NT2/D1 (cell line): Measurements from ENCODE around the gene PPFIBP1.
"Not testable (repeated sequence)": the region's sequence is repeated elsewhere in the genome, so short reads cannot be mapped to it uniquely, and the experiment has no call there.

ENCODE experiments used
- DNase-seq: peaks from one replicate; pipeline ENCODE4 v3.0.0-alpha.2; 2011; ENCODE audit warnings: low read depth, low spot score
- H3K27me3 ChIP-seq: 2 replicates; pipeline ENCODE4 v1.6.0; 2011; ENCODE audit warnings: mild to moderate bottlenecking; ENCODE audit not compliant: insufficient read length, insufficient read depth
- H3K36me3 ChIP-seq: 2 replicates; pipeline ENCODE4 v1.6.1; 2011; ENCODE audit warnings: mild to moderate bottlenecking, low read length, mixed read lengths; ENCODE audit not compliant: insufficient read depth, insufficient read length
- H3K4me1 ChIP-seq: 2 replicates; pipeline ENCODE4 v1.5.1; 2011; ENCODE audit not compliant: insufficient read depth, insufficient read length
- H3K4me3 ChIP-seq: 2 replicates; pipeline ENCODE4 v1.5.1; 2011; ENCODE audit warnings: low read depth; ENCODE audit not compliant: insufficient read length
- H3K9ac ChIP-seq: 2 replicates; pipeline ENCODE4 v1.6.0; 2011; ENCODE audit warnings: low read depth; ENCODE audit not compliant: insufficient read length
- H3K9me3 ChIP-seq: 2 replicates; pipeline ENCODE4 v1.5.1; 2011; ENCODE audit warnings: mild to moderate bottlenecking, low read length; ENCODE audit not compliant: insufficient read depth
- SUZ12 ChIP-seq: IDR thresholded peaks from 2 replicates; pipeline ENCODE4 v1.6.1; 2011; ENCODE audit not compliant: insufficient read length, insufficient read depth; ENCODE audit errors: extremely low read depth
- YY1 ChIP-seq: IDR thresholded peaks from 2 replicates; pipeline ENCODE4 v1.6.1; 2011; ENCODE audit not compliant: insufficient read length, insufficient read depth
- ZNF274 ChIP-seq: IDR thresholded peaks from 2 replicates; pipeline ENCODE4 v1.6.1; 2011; ENCODE audit warnings: mild to moderate bottlenecking, low read depth, low read length

The PPFIBP1 gene

GRCh38 chr12:27623645-27624044, 99.6 kb downstream of the PPFIBP1 start:
- Histone ChIP-seq H3K4me3 (no peak overlapping the region), H3K9me3 (no peaks in the 10 kb centered on the region; the same call in 1 of the 2 replicates), H3K36me3 (peaks cover 4% of the 10 kb centered on the region), H3K27me3 (no peaks in the 10 kb centered on the region), H3K9ac (no peak overlapping the region), H3K4me1 (no peaks in the 10 kb centered on the region)
- TF ChIP-seq ZNF274 (no peak), YY1 (no peak), SUZ12 (no peak)
- no peak for DNase-seq

- Histone ChIP-seq H3K27me3 (no peaks in the 10 kb centered on the region), H3K9ac (no peak overlapping the region), H3K4me3 (no peak overlapping the region), H3K9me3 (no peaks in the 10 kb centered on the region), H3K4me1 (no peaks in the 10 kb centered on the region), H3K36me3 (peaks cover 4% of the 10 kb centered on the region)
- TF ChIP-seq ZNF274 (no peak), SUZ12 (no peak), YY1 (no peak)
- no peak for DNase-seq
Observed at GRCh38 chr12:27624586-27624985, 100.6 kb downstream of the PPFIBP1 start.

GRCh38 chr12:27627123-27627852, 103.3 kb downstream of the PPFIBP1 start:
- Histone ChIP-seq H3K9ac (no peak overlapping the region), H3K9me3 (no peaks in the 10 kb centered on the region), H3K27me3 (no peaks in the 10 kb centered on the region), H3K36me3 (no peaks in the 10 kb centered on the region), H3K4me1 (no peaks in the 10 kb centered on the region), H3K4me3 (no peak overlapping the region)
- TF ChIP-seq ZNF274 (no peak), YY1 (no peak), SUZ12 (no peak)
- no peak for DNase-seq

GRCh38 chr12:27627853-27628469, 104.0 kb downstream of the PPFIBP1 start:
- H3K4me1 ChIP-seq: not testable (repeated sequence)

GRCh38 chr12:27630219-27630618, 106.2 kb downstream of the PPFIBP1 start:
- H3K36me3 ChIP-seq: peaks cover 15% of the 10 kb centered on the region
- not testable (repeated sequence) for H3K9me3 ChIP-seq, DNase-seq, H3K27me3 ChIP-seq, H3K4me1 ChIP-seq, H3K9ac ChIP-seq, H3K4me3 ChIP-seq

More at GRCh38 chr12:27627853-27628469, 104.0 kb downstream of the PPFIBP1 start:
- not testable (repeated sequence) for H3K9ac ChIP-seq, DNase-seq, H3K27me3 ChIP-seq, H3K4me3 ChIP-seq, H3K36me3 ChIP-seq, H3K9me3 ChIP-seq

GRCh38 chr12:27631365-27631764, 107.4 kb downstream of the PPFIBP1 start:
- TF ChIP-seq ZNF274 (no peak), SUZ12 (no peak), YY1 (no peak)
- Histone ChIP-seq H3K4me3 (no peak overlapping the region), H3K9me3 (no peaks in the 10 kb centered on the region), H3K4me1 (no peaks in the 10 kb centered on the region), H3K27me3 (no peaks in the 10 kb centered on the region), H3K36me3 (peaks cover 23% of the 10 kb centered on the region), H3K9ac (no peak overlapping the region)
- DNase-seq: no peak

GRCh38 chr12:27631813-27632491, 107.9 kb downstream of the PPFIBP1 start:
- Histone ChIP-seq H3K36me3 (peaks cover 26% of the 10 kb centered on the region), H3K4me1 (no peaks in the 10 kb centered on the region), H3K9me3 (no peaks in the 10 kb centered on the region), H3K27me3 (no peaks in the 10 kb centered on the region), H3K9ac (no peak overlapping the region), H3K4me3 (no peak overlapping the region)
- no peak for DNase-seq
- no peak for TF ChIP-seq SUZ12
- no peak for TF ChIP-seq YY1
- TF ChIP-seq ZNF274: no peak
